ENCODE results near the gene NOXO1. TPM values are rescaled to one million over a fixed set of nuclear protein-coding genes. Genes with fewer than 3 reads are reported as not detected.

NOXO1 gene
- total and polyA plus RNA-seq, 9 of the 15 experiments (the other 6 are each of a cell fraction or from before 2014, with no cell fraction given), result not detected

- no peak for TF ChIP-seq ARID3B (CRISPR knock-in tag; IDR thresholded peaks at IDR 0.05; ENCODE audit: borderline replicate concordance)
- peak; percentile 78; the same call in 1 of the 2 replicates for TF ChIP-seq TFAP4 (CRISPR knock-in tag; IDR thresholded peaks at IDR 0.05; ENCODE audit: borderline replicate concordance)
- peak; percentile 77 for TF ChIP-seq ZBTB12 (CRISPR knock-in tag; IDR thresholded peaks at IDR 0.05)
- peak; percentile 76 for TF ChIP-seq ETV5 (CRISPR knock-in tag; IDR thresholded peaks at IDR 0.05; ENCODE audit: low read depth)
- no peak for TF ChIP-seq DACH1 (IDR thresholded peaks at IDR 0.05; ENCODE audit: partially characterized antibody)
- TF ChIP-seq, protein P1, sequence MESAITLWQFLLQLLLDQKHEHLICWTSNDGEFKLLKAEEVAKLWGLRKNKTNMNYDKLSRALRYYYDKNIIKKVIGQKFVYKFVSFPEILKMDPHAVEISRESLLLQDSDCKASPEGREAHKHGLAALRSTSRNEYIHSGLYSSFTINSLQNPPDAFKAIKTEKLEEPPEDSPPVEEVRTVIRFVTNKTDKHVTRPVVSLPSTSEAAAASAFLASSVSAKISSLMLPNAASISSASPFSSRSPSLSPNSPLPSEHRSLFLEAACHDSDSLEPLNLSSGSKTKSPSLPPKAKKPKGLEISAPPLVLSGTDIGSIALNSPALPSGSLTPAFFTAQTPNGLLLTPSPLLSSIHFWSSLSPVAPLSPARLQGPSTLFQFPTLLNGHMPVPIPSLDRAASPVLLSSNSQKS (CRISPR knock-in tag; IDR thresholded peaks at IDR 0.05), result no peak
- peak; percentile 89 for TF ChIP-seq SAFB (IDR thresholded peaks at IDR 0.05; ENCODE audit: borderline replicate concordance, low read depth, low read length)
- peak in 1 of 2 experiments; percentile 97; a peak in 2 of 4 replicates for TF ChIP-seq ZNF639 (CRISPR knock-in tag; conservative IDR thresholded peaks at IDR 0.05 in 1 of 2, IDR thresholded peaks at IDR 0.05 in 1 of 2)
- no peak for TF ChIP-seq PHTF2 (CRISPR knock-in tag; IDR thresholded peaks at IDR 0.05)
- TF ChIP-seq MLLT1 (IDR thresholded peaks at IDR 0.05), result no peak
- TF ChIP-seq ZNF280B (CRISPR knock-in tag; IDR thresholded peaks at IDR 0.05), result no peak
- TF ChIP-seq, protein P2, sequence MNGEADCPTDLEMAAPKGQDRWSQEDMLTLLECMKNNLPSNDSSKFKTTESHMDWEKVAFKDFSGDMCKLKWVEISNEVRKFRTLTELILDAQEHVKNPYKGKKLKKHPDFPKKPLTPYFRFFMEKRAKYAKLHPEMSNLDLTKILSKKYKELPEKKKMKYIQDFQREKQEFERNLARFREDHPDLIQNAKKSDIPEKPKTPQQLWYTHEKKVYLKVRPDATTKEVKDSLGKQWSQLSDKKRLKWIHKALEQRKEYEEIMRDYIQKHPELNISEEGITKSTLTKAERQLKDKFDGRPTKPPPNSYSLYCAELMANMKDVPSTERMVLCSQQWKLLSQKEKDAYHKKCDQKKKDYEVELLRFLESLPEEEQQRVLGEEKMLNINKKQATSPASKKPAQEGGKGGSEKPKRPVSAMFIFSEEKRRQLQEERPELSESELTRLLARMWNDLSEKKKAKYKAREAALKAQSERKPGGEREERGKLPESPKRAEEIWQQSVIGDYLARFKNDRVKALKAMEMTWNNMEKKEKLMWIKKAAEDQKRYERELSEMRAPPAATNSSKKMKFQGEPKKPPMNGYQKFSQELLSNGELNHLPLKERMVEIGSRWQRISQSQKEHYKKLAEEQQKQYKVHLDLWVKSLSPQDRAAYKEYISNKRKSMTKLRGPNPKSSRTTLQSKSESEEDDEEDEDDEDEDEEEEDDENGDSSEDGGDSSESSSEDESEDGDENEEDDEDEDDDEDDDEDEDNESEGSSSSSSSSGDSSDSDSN (IDR thresholded peaks at IDR 0.05; ENCODE audit: borderline replicate concordance in 1 of 2, low read depth in 2 of 2, low read length in 2 of 2), result 0 out of 4 replicates have a peak, but pooled peaks of 1 of the 2 experiments have one; percentile 13
Observed at GRCh38 chr16:2009791-2010510, 28.7 kb upstream of the NOXO1 start, which contains the start of gene ZNF598 (continued).

All from K562 (cell line).